Measurements from ENCODE around the gene KRT33A. TPM values are rescaled to one million over a fixed set of nuclear protein-coding genes. Genes with fewer than 3 reads are reported as not detected.
A peak's percentile ranks its signal among the peaks of the same experiment; 100 is the strongest.
"Not testable (repeated sequence)": the region's sequence is repeated elsewhere in the genome, so short reads cannot be mapped to it uniquely, and the experiment has no call there.

KRT33A gene
- polyA plus RNA-seq, 3 donors from 2014 or later = not detected

DNA sequence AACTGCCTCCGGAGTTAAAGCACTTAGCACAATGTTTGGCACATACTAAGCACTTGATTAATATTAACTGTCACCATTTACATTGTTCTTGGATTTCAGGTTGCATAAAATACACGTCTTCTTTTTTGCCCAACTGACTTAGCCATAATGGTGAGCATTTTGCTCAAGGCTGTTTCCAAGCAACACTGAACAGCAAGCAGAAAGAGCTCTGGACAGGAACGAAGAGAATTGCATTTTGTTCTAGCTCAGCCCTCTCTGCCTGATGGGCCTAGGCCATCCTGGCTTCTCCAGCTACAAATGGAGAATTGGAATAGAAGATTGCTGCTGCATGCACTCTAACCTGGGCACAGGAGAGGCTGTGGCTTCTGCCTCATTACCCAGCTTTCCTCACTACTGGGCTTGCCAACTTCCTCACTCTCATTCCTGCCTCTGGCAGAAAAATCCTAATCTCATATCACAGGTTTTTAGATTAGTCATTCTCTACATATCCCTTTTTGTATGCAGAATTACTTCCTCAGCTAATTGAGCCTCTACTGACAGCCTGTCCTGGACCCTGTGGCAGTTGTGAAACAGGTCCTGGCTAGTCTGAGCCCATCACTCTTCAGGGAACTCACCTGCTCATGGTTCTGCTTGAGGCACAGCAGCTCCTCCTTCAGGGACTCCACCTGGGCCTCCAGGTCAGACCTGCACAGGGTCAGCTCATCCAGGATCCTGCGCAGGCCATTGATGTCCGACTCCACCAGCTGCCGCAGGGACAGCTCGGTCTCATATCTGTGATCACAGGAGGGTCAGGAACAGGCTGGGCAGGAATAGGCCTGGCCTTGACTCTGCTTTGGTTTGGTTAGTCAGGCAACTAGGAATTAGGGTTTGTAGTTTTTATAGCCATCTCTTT, 2.5 kb downstream of the KRT33A start:
- DNase-seq = no peak
- H3K36me3 Mint-ChIP-seq = peaks cover 0 to 5% (median 3%) of the 10 kb centered on the region in 3 donors
- no peak overlapping the region for H3K27ac Mint-ChIP-seq
- H3K9me3 Mint-ChIP-seq = peaks cover 2 to 6% (median 3%) of the 10 kb centered on the region in 6 donors
- no peaks in the 10 kb centered on the region for H3K4me1 Mint-ChIP-seq
- H3K4me3 Mint-ChIP-seq = no peak overlapping the region
- peaks cover 6 to 8% (median 6%) of the 10 kb centered on the region in 3 donors for H3K27me3 Mint-ChIP-seq (ENCODE audit: low read depth in 3 of 3)

DNA sequence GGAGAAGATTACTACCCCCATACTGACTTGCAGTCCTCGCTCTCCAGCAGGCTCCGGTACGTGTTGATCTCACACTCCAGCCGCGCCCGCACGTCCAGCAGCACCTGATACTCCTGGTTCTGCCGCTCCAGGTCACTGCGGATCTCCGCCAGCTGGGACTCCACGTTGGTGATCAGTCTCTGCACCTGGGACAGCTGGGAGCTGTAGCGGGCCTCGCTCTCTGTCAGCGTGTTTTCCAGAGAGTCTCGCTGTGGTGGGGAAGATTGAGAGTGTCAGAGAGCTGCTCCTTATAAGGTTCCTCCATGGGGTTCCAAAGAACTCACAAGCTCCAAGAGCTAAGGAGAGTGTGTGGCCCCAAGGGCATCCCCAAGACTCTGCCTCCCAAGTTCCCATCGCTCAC, 4.2 kb downstream of the KRT33A start:
- H3K9me3 Mint-ChIP-seq = peaks cover 2 to 21% (median 12%) of the 10 kb centered on the region in 6 donors

DNA sequence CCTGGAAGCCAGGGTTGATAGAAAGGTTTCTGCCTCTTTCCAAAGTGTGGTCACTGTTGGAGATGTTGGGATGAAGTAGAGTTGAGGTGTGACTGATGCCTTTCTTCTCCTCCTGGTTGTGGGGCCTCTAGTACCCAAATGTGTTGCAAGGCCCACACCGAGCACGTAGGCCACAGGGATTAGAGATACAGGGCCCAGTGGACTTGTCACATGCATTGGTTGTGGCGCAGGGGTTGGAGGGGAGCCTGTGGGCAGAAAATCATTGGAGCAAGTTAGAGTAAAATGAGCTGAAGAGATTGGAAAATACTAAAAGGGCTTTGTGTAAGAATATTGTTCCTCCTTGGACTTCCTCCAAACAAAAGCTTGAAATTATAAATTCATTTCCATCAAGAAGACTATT, 4.6 kb downstream of the KRT33A start:
- peaks cover 2 to 22% (median 13%) of the 10 kb centered on the region in 6 donors for H3K9me3 Mint-ChIP-seq
- H3K4me3 Mint-ChIP-seq = no peak overlapping the region
- H3K36me3 Mint-ChIP-seq = peaks cover 0 to 8% (median 7%) of the 10 kb centered on the region in 3 donors
- peaks cover 11 to 12% of the 10 kb centered on the region in 2 donors for H3K4me1 Mint-ChIP-seq
- H3K27me3 Mint-ChIP-seq (ENCODE audit: low read depth in 3 of 3) = peaks cover 0 to 7% (median 6%) of the 10 kb centered on the region in 3 donors
- no peak overlapping the region for H3K27ac Mint-ChIP-seq
- DNase-seq = no peak

More for the DNA sequence above, 4.2 kb downstream of the KRT33A start:
- not testable (repeated sequence) for H3K36me3 Mint-ChIP-seq; H3K4me3 Mint-ChIP-seq; H3K27ac Mint-ChIP-seq; H3K27me3 Mint-ChIP-seq (ENCODE audit: low read depth in 3 of 3); DNase-seq; H3K4me1 Mint-ChIP-seq

DNA sequence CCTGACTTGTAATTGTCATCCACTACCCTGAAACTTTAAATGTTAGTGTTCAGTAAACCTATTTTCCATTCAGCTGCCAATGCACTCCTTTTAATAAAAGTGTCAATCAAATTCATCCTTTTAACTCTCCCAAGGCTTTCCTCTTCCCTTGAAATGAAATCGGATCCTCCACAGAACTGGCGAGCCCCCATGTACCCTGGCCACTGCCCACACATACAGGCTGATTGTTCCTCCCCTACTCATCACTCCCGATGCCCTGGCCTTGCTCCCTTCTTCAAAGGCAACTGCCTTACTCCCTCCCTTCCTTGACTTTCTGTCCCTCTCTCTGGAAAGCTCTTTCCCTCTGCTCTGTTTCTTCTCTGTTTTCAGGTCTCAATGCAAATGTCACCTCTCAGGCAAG, 7.6 kb downstream of the KRT33A start:
- peaks cover 3 to 8% (median 7%) of the 10 kb centered on the region in 3 donors for H3K27me3 Mint-ChIP-seq (ENCODE audit: low read depth in 3 of 3)
- H3K4me3 Mint-ChIP-seq = no peak overlapping the region
- peak overlapping the region in 2 of 6 donors; percentile 14 to 26 for H3K27ac Mint-ChIP-seq
- H3K4me1 Mint-ChIP-seq = peaks cover 38 to 42% of the 10 kb centered on the region in 2 donors
- DNase-seq = no peak
- H3K36me3 Mint-ChIP-seq = peaks cover 0 to 8% (median 7%) of the 10 kb centered on the region in 3 donors
- peaks cover 2 to 22% (median 12%) of the 10 kb centered on the region in 6 donors for H3K9me3 Mint-ChIP-seq

DNA sequence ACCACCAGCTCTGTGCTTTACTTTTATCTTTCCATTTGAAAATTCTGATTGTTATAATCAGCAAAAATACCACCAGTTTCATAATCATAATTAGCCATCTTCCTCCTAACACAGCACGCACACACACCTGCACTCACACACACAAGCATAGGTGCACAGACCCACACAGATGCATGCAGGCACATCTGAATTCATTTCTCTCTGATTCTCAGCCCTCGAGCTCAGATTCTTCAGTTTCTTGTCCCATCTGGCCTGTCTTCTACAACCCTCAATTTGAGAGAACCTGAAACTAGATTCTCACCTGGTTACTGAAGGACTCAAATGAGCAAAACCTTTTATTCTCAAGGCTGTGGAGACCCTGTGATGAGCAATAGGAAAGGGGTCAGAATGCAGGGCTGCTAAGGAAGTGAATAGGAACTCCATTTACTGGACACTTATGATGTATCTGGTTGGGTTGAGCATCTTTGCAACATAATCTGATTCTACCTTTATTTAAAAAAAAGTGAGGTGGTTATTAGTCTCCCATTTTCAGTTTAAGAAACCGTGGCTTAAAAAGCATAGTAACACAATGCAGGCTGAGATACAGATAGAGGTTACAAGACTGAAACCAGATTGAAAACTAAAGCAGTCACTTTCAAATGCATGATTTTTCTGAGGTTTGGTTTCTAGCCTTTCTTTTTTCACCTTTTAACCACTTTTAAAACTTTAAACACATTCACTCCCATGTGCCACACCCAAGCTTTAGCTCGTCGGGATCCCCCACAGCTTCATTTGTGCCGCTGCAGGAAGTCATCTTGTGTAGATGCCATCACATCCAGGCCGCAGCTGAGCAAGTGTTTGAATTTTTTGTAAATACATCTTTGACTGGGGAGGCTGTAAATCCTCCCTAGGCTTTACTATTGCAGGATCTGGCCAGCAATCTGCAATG, 9.4 kb downstream of the KRT33A start:
- Mint-ChIP-seq H3K36me3 (peaks cover 0 to 8% (median 7%) of the 10 kb centered on the region in 3 donors), H3K4me1 (peaks cover 38 to 42% of the 10 kb centered on the region in 2 donors), H3K4me3 (peak overlapping the region; percentile 31 to 61 (median 54)), H3K27ac (peak overlapping the region; percentile 37 to 81 (median 56)), H3K9me3 (peaks cover 2 to 22% (median 12%) of the 10 kb centered on the region in 6 donors), H3K27me3 (ENCODE audit: low read depth in 3 of 3) (peaks cover 4 to 8% (median 5%) of the 10 kb centered on the region in 3 donors)
- DNase-seq = peak; percentile 54 to 68 (median 67)

DNA sequence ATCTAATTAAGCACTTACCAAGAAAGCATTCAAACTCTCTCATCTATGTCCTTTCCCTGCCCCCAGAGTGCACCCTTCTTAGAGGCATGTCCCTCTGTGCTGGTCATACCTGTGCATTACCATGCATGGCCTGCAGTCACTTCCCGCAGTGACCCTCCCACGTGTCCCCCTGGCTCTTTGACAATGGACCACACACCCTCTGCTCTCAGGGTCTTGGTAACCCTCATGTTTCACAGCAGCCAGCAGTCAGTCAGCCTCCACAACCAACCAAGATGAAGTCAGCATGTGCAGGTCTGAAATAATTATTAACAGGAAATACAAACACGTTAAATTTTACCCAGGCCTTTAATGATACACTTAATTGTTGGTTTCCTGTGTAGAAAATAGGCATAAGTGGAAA, 10.1 kb downstream of the KRT33A start:
- H3K27ac Mint-ChIP-seq = peak overlapping the region; percentile 37 to 81 (median 65)
- H3K36me3 Mint-ChIP-seq = peaks cover 0 to 8% (median 7%) of the 10 kb centered on the region in 3 donors
- H3K4me1 Mint-ChIP-seq = peaks cover 44 to 49% of the 10 kb centered on the region in 2 donors
- peak overlapping the region in 4 of 5 donors; percentile 29 to 61 (median 54) for H3K4me3 Mint-ChIP-seq
- DNase-seq = no peak
- H3K27me3 Mint-ChIP-seq (ENCODE audit: low read depth in 3 of 3) = peaks cover 5 to 8% (median 6%) of the 10 kb centered on the region in 3 donors
- H3K9me3 Mint-ChIP-seq = peaks cover 2 to 22% (median 12%) of the 10 kb centered on the region in 6 donors

DNA sequence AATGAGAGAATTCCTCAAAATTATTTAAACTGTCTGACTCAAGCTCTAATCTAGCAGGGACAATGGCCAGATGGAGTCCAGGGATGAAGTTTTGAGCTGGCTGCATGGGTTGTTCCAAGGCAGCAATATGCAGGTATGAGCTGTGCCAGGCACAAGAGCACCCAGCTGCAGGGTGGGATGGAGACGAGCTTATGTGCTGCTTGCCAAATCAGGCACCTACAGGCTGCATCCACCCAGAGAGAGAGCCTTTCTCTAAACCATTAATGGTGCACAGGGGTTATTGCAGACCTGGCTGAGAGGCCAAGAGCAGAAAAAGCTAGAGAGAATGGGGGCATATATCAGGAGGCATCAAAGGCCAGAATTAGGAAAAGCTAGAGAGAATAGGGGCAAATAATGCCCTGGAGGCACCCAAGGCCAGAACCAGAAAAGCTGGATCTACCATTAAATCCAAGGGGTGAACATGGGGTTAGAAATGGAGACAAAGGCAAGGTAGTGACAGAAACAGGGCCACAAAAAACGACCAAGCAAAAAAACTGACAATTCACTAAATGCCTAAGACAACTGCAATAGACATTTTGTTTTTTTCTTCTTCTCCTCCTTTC, 11.0 kb downstream of the KRT33A start:
- H3K36me3 Mint-ChIP-seq = peaks cover 0 to 8% (median 7%) of the 10 kb centered on the region in 3 donors
- H3K4me1 Mint-ChIP-seq = peaks cover 52 to 57% of the 10 kb centered on the region in 2 donors
- peak overlapping the region in 4 of 5 donors; percentile 36 to 67 (median 44) for H3K4me3 Mint-ChIP-seq
- peak overlapping the region; percentile 20 to 79 (median 71) for H3K27ac Mint-ChIP-seq
- no peak for DNase-seq
- H3K27me3 Mint-ChIP-seq (ENCODE audit: low read depth in 3 of 3) = peaks cover 5 to 12% (median 7%) of the 10 kb centered on the region in 3 donors
- peaks cover 2 to 22% (median 12%) of the 10 kb centered on the region in 6 donors for H3K9me3 Mint-ChIP-seq

DNA sequence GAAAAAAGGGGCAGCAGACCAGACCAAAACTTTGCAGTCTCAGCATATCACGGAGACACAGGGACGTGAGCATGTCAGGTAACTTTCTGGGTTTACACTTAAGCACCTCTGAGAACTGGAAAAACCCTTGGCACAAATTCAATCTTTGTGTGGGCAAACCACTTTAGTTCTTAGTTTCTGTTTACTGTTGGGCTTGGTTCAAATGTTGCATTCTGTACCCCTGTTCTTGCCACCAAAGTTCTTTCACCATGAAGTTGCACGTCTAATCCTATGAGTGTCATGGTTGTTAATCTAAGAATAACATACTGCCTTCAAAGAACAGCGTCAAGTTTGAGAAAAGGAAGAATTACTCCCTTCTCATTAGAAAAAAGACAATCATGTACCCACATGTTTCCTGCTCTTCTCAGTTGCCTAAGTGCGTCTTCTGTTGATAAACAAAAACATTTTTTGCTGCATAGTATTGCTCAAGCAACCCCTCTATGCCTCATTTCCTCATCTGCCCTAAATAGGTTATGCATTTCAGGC, 11.6 kb downstream of the KRT33A start:
- H3K27ac Mint-ChIP-seq = peak overlapping the region; percentile 18 to 79 (median 71)

DNA sequence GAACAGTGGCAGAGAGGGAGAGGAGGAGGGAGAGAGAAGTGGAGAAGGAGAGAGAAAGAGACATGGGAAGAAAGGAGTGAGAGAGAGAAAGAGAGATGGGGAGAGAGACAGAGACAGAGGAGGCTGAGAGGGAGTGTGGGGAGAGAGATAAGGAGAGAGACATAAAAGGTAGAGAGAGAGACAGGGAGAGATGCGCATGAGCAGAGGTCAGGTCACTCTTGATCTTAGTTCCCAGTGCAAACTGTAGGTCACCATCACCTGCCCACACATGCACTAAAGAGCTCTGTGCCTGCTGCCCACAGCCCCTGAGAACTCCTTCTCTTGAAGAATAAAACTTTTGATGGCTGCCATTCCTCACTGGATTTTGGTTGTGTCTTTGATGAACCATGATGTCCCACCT, 14.9 kb downstream of the KRT33A start:
- Mint-ChIP-seq H3K36me3 (no peaks in the 10 kb centered on the region), H3K9me3 (no peaks in the 10 kb centered on the region), H3K27ac (peak overlapping the region in 2 of 6 donors; percentile 49 to 52), H3K4me3 (no peak overlapping the region), H3K27me3 (ENCODE audit: low read depth in 3 of 3) (peaks cover 5 to 9% (median 8%) of the 10 kb centered on the region in 3 donors), H3K4me1 (peaks cover 49 to 54% of the 10 kb centered on the region in 2 donors)
- no peak for DNase-seq

More for the DNA sequence above, 11.6 kb downstream of the KRT33A start:
- Mint-ChIP-seq H3K9me3 (peaks cover 2 to 22% (median 12%) of the 10 kb centered on the region in 6 donors), H3K4me1 (peaks cover 56 to 64% of the 10 kb centered on the region in 2 donors), H3K4me3 (peak overlapping the region in 4 of 5 donors; percentile 3 to 67 (median 39)), H3K36me3 (peaks cover 0 to 8% (median 7%) of the 10 kb centered on the region in 3 donors), H3K27me3 (ENCODE audit: low read depth in 3 of 3) (peaks cover 5 to 12% (median 7%) of the 10 kb centered on the region in 3 donors)
- DNase-seq = peak; percentile 56 to 64 (median 64)

DNA sequence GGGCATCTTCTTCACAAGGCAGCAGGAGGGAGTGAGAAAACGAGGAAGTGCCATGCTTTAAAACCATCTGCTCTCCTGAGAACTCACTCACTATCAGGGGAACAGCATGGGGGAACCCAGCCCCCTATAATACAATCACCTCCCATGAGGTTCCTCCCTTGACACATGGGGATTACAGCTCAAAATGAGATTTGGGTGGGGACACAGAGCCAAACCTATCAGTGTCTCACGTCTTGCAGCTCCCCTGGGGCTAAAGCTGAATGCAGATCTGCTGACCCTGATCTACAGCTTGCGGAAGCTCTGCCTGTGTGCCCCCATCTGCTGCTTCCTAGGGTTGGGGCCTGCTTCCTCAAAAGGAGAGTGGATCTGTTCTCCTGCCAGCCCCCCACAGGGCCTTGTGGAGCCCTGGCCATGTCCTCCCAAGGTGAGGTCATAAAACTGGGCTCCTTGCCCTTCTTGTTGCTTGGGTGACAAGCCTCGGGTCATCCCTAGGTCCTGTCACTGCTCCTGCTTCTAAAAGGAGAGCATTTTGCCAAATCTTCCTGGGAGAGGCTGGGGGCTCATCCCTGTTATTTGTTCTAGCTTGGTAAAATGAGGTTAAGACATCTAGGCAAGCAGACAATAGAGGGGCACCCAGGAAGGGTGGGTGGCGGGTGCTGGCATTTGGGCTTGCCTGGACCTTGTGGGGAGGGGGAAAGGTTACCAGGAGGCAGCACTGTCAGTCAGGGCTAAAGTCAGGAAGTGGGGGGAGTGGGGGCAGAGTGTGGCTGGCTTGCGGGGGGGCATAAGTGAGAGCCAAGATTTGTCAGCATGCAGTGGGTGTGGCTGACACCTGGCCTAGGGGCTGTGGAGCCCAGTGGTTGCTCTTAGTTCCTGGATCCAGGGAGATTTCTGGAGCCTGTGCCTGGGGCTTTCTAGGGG, 16.0 kb downstream of the KRT33A start:
- peak in 2 of 3 donors; percentile 17 to 33 for DNase-seq
- peak overlapping the region in 1 of 5 donors; percentile 52 for H3K4me3 Mint-ChIP-seq
- H3K9me3 Mint-ChIP-seq = no peaks in the 10 kb centered on the region
- H3K27ac Mint-ChIP-seq = peak overlapping the region in 4 of 6 donors; percentile 22 to 79 (median 60)
- peaks cover 38 to 43% of the 10 kb centered on the region in 2 donors for H3K4me1 Mint-ChIP-seq
- H3K27me3 Mint-ChIP-seq (ENCODE audit: low read depth in 3 of 3) = peaks cover 2 to 7% (median 6%) of the 10 kb centered on the region in 3 donors
- no peaks in the 10 kb centered on the region for H3K36me3 Mint-ChIP-seq

DNA sequence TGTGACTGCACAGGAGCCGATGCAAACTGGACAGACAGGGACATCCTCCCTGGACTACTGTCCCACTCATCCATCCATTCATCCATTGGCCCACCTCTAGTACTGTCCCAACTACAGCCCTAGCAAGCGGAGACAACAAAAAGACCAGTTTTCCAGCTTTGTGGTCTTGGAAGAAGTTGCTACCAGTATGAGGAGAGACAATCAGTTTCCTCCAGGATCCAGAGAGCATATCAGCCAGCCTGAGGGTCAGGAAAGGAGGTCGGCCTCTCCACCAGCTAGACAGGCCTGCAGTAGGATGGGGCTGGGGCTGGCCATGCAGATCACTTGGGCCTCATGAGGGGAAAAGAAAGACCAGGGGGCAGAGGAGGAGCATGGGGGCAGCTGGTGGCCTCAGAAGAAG, 16.8 kb downstream of the KRT33A start:
- Mint-ChIP-seq H3K4me1 (peaks cover 30 to 35% of the 10 kb centered on the region in 2 donors), H3K27me3 (ENCODE audit: low read depth in 3 of 3) (peaks cover 2 to 7% (median 6%) of the 10 kb centered on the region in 3 donors), H3K9me3 (no peaks in the 10 kb centered on the region), H3K36me3 (no peaks in the 10 kb centered on the region), H3K27ac (peak overlapping the region in 3 of 6 donors; percentile 29 to 79 (median 61)), H3K4me3 (no peak overlapping the region)
- no peak for DNase-seq

DNA sequence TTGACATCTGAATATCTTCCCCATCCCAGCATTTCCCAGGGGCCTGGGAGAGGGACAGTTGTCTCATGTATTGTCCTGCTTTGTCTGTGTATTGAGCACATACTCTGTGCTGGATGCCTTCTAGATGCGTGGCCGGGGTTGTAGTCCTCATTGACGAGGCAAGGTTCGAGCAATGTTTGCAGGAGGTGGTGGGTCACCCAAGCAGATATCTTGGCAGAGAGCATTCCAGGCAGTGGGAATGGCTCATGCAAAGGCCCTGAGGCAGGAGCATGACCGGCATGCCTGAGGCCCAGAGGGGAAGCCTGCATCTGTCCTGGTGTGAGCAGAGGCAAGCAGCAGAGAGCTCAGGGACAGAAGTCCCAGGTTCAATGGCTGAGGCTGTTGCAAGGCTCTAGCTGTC, 17.5 kb downstream of the KRT33A start:
- Mint-ChIP-seq H3K36me3 (no peaks in the 10 kb centered on the region), H3K27me3 (ENCODE audit: low read depth in 3 of 3) (peaks cover 2 to 7% (median 6%) of the 10 kb centered on the region in 3 donors), H3K4me3 (no peak overlapping the region), H3K4me1 (peaks cover 25 to 28% of the 10 kb centered on the region in 2 donors), H3K27ac (peak overlapping the region in 2 of 6 donors; percentile 44 to 61), H3K9me3 (no peaks in the 10 kb centered on the region)
- no peak for DNase-seq

Data from immature natural killer cell (primary cell).